GM12878 (cell line): ENCODE measurements around the gene SH2D5. TPM values are rescaled to one million over a fixed set of nuclear protein-coding genes. Genes with fewer than 3 reads are reported as not detected.

Experiments used
- ATAC-seq: fragments of 200-7000 bp; cut with Tn5 transposase; 3 replicates; pipeline ENCODE4 v1.9.1; 2020; ENCODE audit warnings: mild to moderate bottlenecking, moderate library complexity
- BruUV-seq: library from RNA; stranded (reverse); fragments of 400-500 nt; replicated peaks from 2 replicates; lab custom pipeline; 2021; lab: Mats Ljungman, UMichigan
- CTCF ChIA-PET: fragments of 300-600 bp; sonication (Branson Sonifier 250); formaldehyde crosslinking; extraction: SDS; loops from one replicate; lab custom pipeline; 2021; ENCODE audit warnings: inconsistent platforms; lab: Yijun Ruan, JAX
- POLR2A ChIA-PET: fragments of 350-600 bp; formaldehyde crosslinking; extraction: SDS; loops from one replicate; lab custom pipeline; 2021; ENCODE audit warnings: inconsistent platforms; lab: Charles Lee
- RAD21 ChIA-PET: fragments of 300-600 bp; sonication (Branson Sonifier 250); formaldehyde crosslinking; loops from one replicate; lab custom pipeline; 2023; ENCODE audit warnings: antibody characterized with exemption; ENCODE audit not compliant: unreplicated experiment; lab: Charles Lee
- SMC1A ChIA-PET: fragments of 300-600 bp; sonication (Branson Sonifier 250); formaldehyde crosslinking; loops from one replicate; lab custom pipeline; 2023; ENCODE audit not compliant: unreplicated experiment, uncharacterized antibody; lab: Charles Lee
- DNase-seq: peaks from one replicate; pipeline ENCODE4 v3.0.0-alpha.2; 2011; ENCODE audit warnings: low read depth, low spot score
- FAIRE-seq: peaks from 3 replicates; lab custom pipeline; 2011; peaks lifted over from hg19 to GRCh38; lab: Jason Lieb, UNC
- H2AFZ ChIP-seq: 2 replicates; pipeline ENCODE4 v1.6.0; 2011; ENCODE audit warnings: low read depth, low read length, control low read depth; ENCODE audit not compliant: control insufficient read depth
- H3K27ac ChIP-seq: 2 replicates; pipeline ENCODE4 v1.5.1; 2011; ENCODE audit warnings: control low read depth; ENCODE audit not compliant: control insufficient read depth, insufficient read depth
- H3K27me3 ChIP-seq, 2 experiments: replicated peaks in 1 of 2; 2 replicates each; pipeline versions ENCODE4 v1.6.0 to v1.6.1; 2011; ENCODE audit warnings: low read length in 1 of 2; ENCODE audit not compliant: control insufficient read depth in 2 of 2, insufficient read depth in 2 of 2
- H3K36me3 ChIP-seq, 2 experiments: 2 replicates each; pipeline ENCODE4 v1.5.1; 2011; ENCODE audit warnings: low read length in 1 of 2; ENCODE audit not compliant: control insufficient read depth in 2 of 2, insufficient read depth in 2 of 2
- H3K4me1 ChIP-seq: 2 replicates; pipeline ENCODE4 v1.6.1; 2011; ENCODE audit warnings: mild to moderate bottlenecking, low read length, moderate library complexity, mixed read lengths; ENCODE audit not compliant: control insufficient read depth, insufficient read depth
- H3K4me2 ChIP-seq: 2 replicates; pipeline ENCODE4 v1.6.0; 2011; ENCODE audit warnings: control low read depth; ENCODE audit not compliant: control insufficient read depth, insufficient read depth
- H3K4me3 ChIP-seq: fragments of 200-600 bp; sonication (generic); 2 replicates; pipeline ENCODE4 v1.5.1; 2016
- H3K79me2 ChIP-seq: 2 replicates; pipeline ENCODE4 v1.6.0; 2011; ENCODE audit warnings: low read length; ENCODE audit not compliant: control insufficient read depth, insufficient read depth
- H3K9ac ChIP-seq: 2 replicates; pipeline ENCODE4 v1.8.0; 2011; ENCODE audit warnings: low read length, control low read depth, mixed read lengths; ENCODE audit not compliant: control insufficient read depth, insufficient read depth
- H3K9me3 ChIP-seq: replicated peaks from 3 replicates; pipeline ENCODE4 v1.5.1; 2011; ENCODE audit warnings: mild to moderate bottlenecking, low read length; ENCODE audit not compliant: control insufficient read depth, insufficient read depth
- H4K20me1 ChIP-seq: 2 replicates; pipeline ENCODE4 v1.6.0; 2011; ENCODE audit not compliant: control insufficient read depth, insufficient read depth
- CHD4 ChIP-seq: fragments of 200-600 bp; sonication (generic); IDR thresholded peaks from 2 replicates; pipeline ENCODE4 v1.6.1; 2016; ENCODE audit warnings: mild to moderate bottlenecking
- GABPA ChIP-seq: IDR thresholded peaks from 2 replicates; pipeline ENCODE4 v1.6.1; 2014; ENCODE audit warnings: antibody characterized with exemption, low read depth, mild to moderate bottlenecking, inconsistent platforms
- HDAC2 ChIP-seq: fragments of 200-600 bp; sonication (generic); IDR thresholded peaks from 2 replicates; pipeline ENCODE4 v1.6.1; 2017
- IKZF1 ChIP-seq: fragments of 450-650 bp; conservative IDR thresholded peaks from 2 replicates; pipeline ENCODE4 v1.6.1; 2017; ENCODE audit warnings: antibody characterized with exemption, mild to moderate bottlenecking
- IRF5 ChIP-seq: fragments of 450-650 bp; IDR thresholded peaks from 2 replicates; pipeline ENCODE4 v1.6.1; 2017; ENCODE audit warnings: borderline replicate concordance
- KLF5 ChIP-seq: fragments of 450-650 bp; IDR thresholded peaks from 2 replicates; pipeline ENCODE4 v1.6.1; 2014; ENCODE audit warnings: mild to moderate bottlenecking; ENCODE audit not compliant: partially characterized antibody
- NFXL1 ChIP-seq: fragments of 450-650 bp; IDR thresholded peaks from 2 replicates; pipeline ENCODE4 v1.6.1; 2017; ENCODE audit warnings: antibody characterized with exemption, mild to moderate bottlenecking, borderline replicate concordance
- PAX5 ChIP-seq: IDR thresholded peaks from 2 replicates; pipeline ENCODE4 v1.6.1; 2011; ENCODE audit warnings: low read depth, low read length, borderline replicate concordance
- PKNOX1 ChIP-seq: fragments of 450-650 bp; IDR thresholded peaks from 2 replicates; pipeline ENCODE4 v1.6.1; 2016; ENCODE audit warnings: mild to moderate bottlenecking
- PML ChIP-seq: IDR thresholded peaks from 2 replicates; pipeline ENCODE4 v1.6.1; 2012; ENCODE audit warnings: low read length, inconsistent platforms
- PRDM15 ChIP-seq: fragments of 450-650 bp; formaldehyde crosslinking; IDR thresholded peaks from 2 replicates; pipeline ENCODE4 v1.4.0; 2020; ENCODE audit warnings: mild to moderate bottlenecking, moderate library complexity
- SMAD1 ChIP-seq: fragments of 450-650 bp; IDR thresholded peaks from 2 replicates; pipeline ENCODE4 v1.6.1; 2018; ENCODE audit warnings: mild to moderate bottlenecking, low read depth; ENCODE audit not compliant: partially characterized antibody
- TBL1XR1 ChIP-seq: IDR thresholded peaks from 2 replicates; pipeline ENCODE4 v1.6.1; 2012; ENCODE audit warnings: low read depth, low read length, improper control_type of control experiment
- WRNIP1 ChIP-seq: IDR thresholded peaks from 2 replicates; pipeline ENCODE4 v1.6.1; 2011; ENCODE audit warnings: low read depth, low read length, improper control_type of control experiment, borderline replicate concordance
- WGBS: methylation state at CpG from one replicate; pipeline ENCODE4 v1.1.6; 2016; ENCODE audit warnings: low lambda C conversion rate; ENCODE audit not compliant: insufficient replicate concordance, insufficient coverage; ENCODE audit errors: missing lambda C conversion rate; 5-methylcytosine and 5-hydroxymethylcytosine counted together
- in situ Hi-C: fragments of 300-500 bp; cut with MboI; formaldehyde crosslinking; loops from 9 replicates; pipeline ENCODE4 v1.14.3; 2018; ENCODE audit warnings: mixed read lengths
- intact Hi-C: fragments of 100-400 bp; cut with micrococcal nuclease; formaldehyde crosslinking; loops from one replicate; pipeline ENCODE4 v1.14.2; 2022; ENCODE audit not compliant: unreplicated experiment
- polyA plus RNA-seq, 11 experiments: library from polyadenylated mRNA; depleted of rRNA in 4 of 11; unstranded in 6 of 11; stranded (reverse) in 5 of 11; fragments of >200 nt; fragmentation: Nextera tagmentation in 4 of 11; fragmentation: Illumina TruSeq in 1 of 11; extraction: Ambion mirVana in 4 of 11; extraction: Trizol in 1 of 11; gene quantifications; 1 replicate in 1 of 11; 2 replicates in 10 of 11; pipeline versions ENCODE4 v1.2.1 to v1.2.3, GENCODE V29; 2011 to 2016; ENCODE audit warnings: inconsistent platforms in 2 of 11, missing spikeins in 2 of 11, low read depth in 1 of 11
- total RNA-seq, 4 experiments: library from RNA; depleted of rRNA in 3 of 4; stranded (reverse); fragments of >200 nt in 3 of 4; fragmentation: Illumina TruSeq in 1 of 4; extraction: Trizol in 1 of 4; gene quantifications; 2 replicates each; pipeline versions ENCODE4 v1.2.1 to v1.2.3, GENCODE V29; 2013 to 2021

SH2D5 gene
- total and polyA plus RNA-seq, 10 of the 15 experiments (the other 5 are each of a cell fraction or from before 2014, with no cell fraction given) = 0.03 to 0.62 (median 0.20) TPM; not detected in 3

GRCh38 chr1:20709868-20710267, 22.6 kb downstream of the SH2D5 start:
- DNase-seq (no peak), FAIRE-seq (no peak), ATAC-seq (no peak)
- no peak overlapping the region for H3K4me3 ChIP-seq
- intact Hi-C loops = no loop called here
- no peaks in the 10 kb centered on the region for H4K20me1 ChIP-seq
- no TSS peak for BruUV-seq
- no peak overlapping the region for H3K4me2 ChIP-seq
- no peak overlapping the region for H3K27ac ChIP-seq
- H3K9me3 ChIP-seq = no peaks in the 10 kb centered on the region
- H2AFZ ChIP-seq = no peak overlapping the region
- RAD21 ChIA-PET = no interaction called here
- POLR2A ChIA-PET = no interaction called here
- H3K4me1 ChIP-seq = no peaks in the 10 kb centered on the region
- H3K79me2 ChIP-seq = no peaks in the 10 kb centered on the region
- CTCF ChIA-PET = no interaction called here
- in situ Hi-C loops = no loop called here
- no peak overlapping the region for H3K9ac ChIP-seq
- no peaks in the 10 kb centered on the region for H3K36me3 ChIP-seq
- H3K27me3 ChIP-seq = no peaks in the 10 kb centered on the region; a peak in 1 of 4 replicates
- TF ChIP-seq SMAD1 (no peak), TBL1XR1 (no peak), GABPA (no peak), NFXL1 (no peak), CHD4 (no peak), KLF5 (no peak), WRNIP1 (no peak), IKZF1 (no peak), PML (no peak), PKNOX1 (no peak), HDAC2 (no peak), IRF5 (no peak), PAX5 (no peak), PRDM15 (CRISPR knock-in tag) (no peak)
- SMC1A ChIA-PET = no interaction called here
- whole genome bisulfite sequencing = 26% methylated on average over 3 of the region's 3 CpGs
